K562 (cell line): Measurements from ENCODE around the gene BARX2. TPM values are rescaled to one million over a fixed set of nuclear protein-coding genes. Genes with fewer than 3 reads are reported as not detected.

Experiments used
- ATAC-seq: fragments of 200-7000 bp; cut with Tn5 transposase; 3 replicates; pipeline ENCODE4 v1.9.1; 2020; ENCODE audit warnings: moderate library complexity
- BruUV-seq: library from RNA; stranded (reverse); fragments of 400-500 nt; replicated peaks from 2 replicates; lab custom pipeline; 2021; lab: Mats Ljungman, UMichigan
- CTCF ChIA-PET: fragments of 300-600 bp; formaldehyde crosslinking; extraction: SDS; loops from one replicate; lab custom pipeline; 2021; ENCODE audit warnings: low intra/inter-chr PET ratio; lab: Yijun Ruan, JAX
- POLR2A ChIA-PET: fragments of 300-600, 350-650 bp; sonication (Branson Sonifier 250); formaldehyde crosslinking; extraction: SDS; loops from one replicate; lab custom pipeline; 2021; ENCODE audit warnings: antibody characterized with exemption, inconsistent platforms; lab: Yijun Ruan, JAX
- DNase-seq, 4 experiments: peaks; one replicate each; pipeline versions ENCODE4 v3.0.0 to v3.0.0-alpha.2; 2011 to 2018; ENCODE audit warnings: low spot score in 3 of 4, mixed read lengths in 3 of 4; ENCODE audit errors: extremely low read depth in 1 of 4
- FAIRE-seq: peaks from 2 replicates; lab custom pipeline; 2011; peaks lifted over from hg19 to GRCh38; lab: Jason Lieb, UNC
- H2AFZ ChIP-seq: 2 replicates; pipeline ENCODE4 v1.6.0; 2011; ENCODE audit warnings: low read depth, low read length, control low read depth, inconsistent platforms
- H3K27ac ChIP-seq: fragments of 200-600 bp; 3 replicates; pipeline ENCODE4 v1.8.0; 2011; ENCODE audit warnings: low read depth, mild to moderate bottlenecking, control low read depth, inconsistent platforms, low read length, moderate library complexity, mixed read lengths; ENCODE audit errors: extremely low read depth
- H3K27me3 ChIP-seq, 2 experiments: fragments of 300-600 bp in 1 of 2; 2 replicates in 1 of 2; 3 replicates in 1 of 2; pipeline versions ENCODE4 v1.6.0 to v1.8.0; 2011; ENCODE audit warnings: inconsistent platforms in 2 of 2, low read length in 2 of 2, mild to moderate bottlenecking in 1 of 2, mixed read lengths in 1 of 2, moderate library complexity in 1 of 2; ENCODE audit not compliant: control insufficient read depth in 2 of 2, insufficient read depth in 2 of 2
- H3K36me3 ChIP-seq: fragments of 300-600 bp; 3 replicates; pipeline ENCODE4 v1.8.0; 2011; ENCODE audit warnings: mild to moderate bottlenecking, low read length, inconsistent platforms; ENCODE audit not compliant: control insufficient read depth, insufficient read depth
- H3K4me1 ChIP-seq, 2 experiments: fragments of 200-600 bp in 1 of 2; replicated peaks in 1 of 2; 2 replicates in 1 of 2; 3 replicates in 1 of 2; pipeline versions ENCODE4 v1.5.1 to v1.8.0; 2011; ENCODE audit warnings: inconsistent platforms in 2 of 2, low read length in 2 of 2, mild to moderate bottlenecking in 1 of 2, mixed read lengths in 1 of 2, moderate library complexity in 1 of 2; ENCODE audit not compliant: control insufficient read depth in 2 of 2, insufficient read depth in 2 of 2
- H3K4me2 ChIP-seq: 2 replicates; pipeline ENCODE4 v1.6.1; 2011; ENCODE audit warnings: low read length, control low read depth, inconsistent platforms, mixed read lengths; ENCODE audit not compliant: insufficient read depth
- H3K4me3 ChIP-seq: fragments of 200-600 bp; sonication (generic), shearing (Covaris generic); 2 replicates; pipeline ENCODE4 v1.5.1; 2016; ENCODE audit warnings: control low read depth, inconsistent platforms
- H3K79me2 ChIP-seq: fragments of 200-600 bp; 3 replicates; pipeline ENCODE4 v1.8.0; 2011; ENCODE audit warnings: low read length, inconsistent platforms; ENCODE audit not compliant: control insufficient read depth, insufficient read depth
- H3K9ac ChIP-seq, 2 experiments: 2 replicates each; pipeline versions ENCODE4 v1.6.0 to v1.6.1; 2011; ENCODE audit warnings: low read depth in 2 of 2, low read length in 2 of 2, control low read depth in 1 of 2, inconsistent platforms in 1 of 2, mild to moderate bottlenecking in 1 of 2, mixed read lengths in 1 of 2; ENCODE audit not compliant: insufficient read depth in 1 of 2
- H3K9me1 ChIP-seq: one replicate; pipeline ENCODE4 v1.6.0; 2011; ENCODE audit warnings: inconsistent platforms, mild to moderate bottlenecking, low read length, moderate library complexity; ENCODE audit not compliant: control insufficient read depth, insufficient read depth
- H3K9me3 ChIP-seq: replicated peaks from 2 replicates; pipeline ENCODE4 v1.5.1; 2011; ENCODE audit warnings: low read depth, low read length, inconsistent platforms; ENCODE audit not compliant: control insufficient read depth, insufficient read depth
- H4K20me1 ChIP-seq: replicated peaks from 2 replicates; pipeline ENCODE4 v1.6.1; 2011; ENCODE audit warnings: low read length, inconsistent platforms, mixed read lengths; ENCODE audit not compliant: control insufficient read depth, insufficient read depth
- CBX5 ChIP-seq: IDR thresholded peaks from 2 replicates; pipeline ENCODE4 v1.6.1; 2014; ENCODE audit warnings: low read depth, borderline replicate concordance
- CHD2 ChIP-seq: IDR thresholded peaks from 2 replicates; pipeline ENCODE4 v1.6.1; 2011; ENCODE audit warnings: low read depth, low read length
- CTCFL ChIP-seq: IDR thresholded peaks from 2 replicates; pipeline ENCODE4 v1.6.1; 2011; ENCODE audit warnings: borderline replicate concordance, low read depth, mild to moderate bottlenecking, moderate library complexity, low read length; ENCODE audit not compliant: insufficient read depth, poor library complexity, severe bottlenecking
- DNMT1 ChIP-seq: fragments of 450-650 bp; IDR thresholded peaks from 2 replicates; pipeline ENCODE4 v1.6.1; 2016; ENCODE audit warnings: antibody characterized with exemption, mild to moderate bottlenecking
- E2F5 ChIP-seq: sonication (generic); formaldehyde crosslinking; IDR thresholded peaks from 2 replicates; pipeline ENCODE4 v1.8.0; 2022; ENCODE audit warnings: mild to moderate bottlenecking, missing genetic modification reagents
- EP300 ChIP-seq: IDR thresholded peaks from 2 replicates; pipeline ENCODE4 v1.6.1; 2012; ENCODE audit warnings: low read length, improper control_type of control experiment
- KDM5B ChIP-seq: fragments of 200-600 bp; sonication (generic); IDR thresholded peaks from 2 replicates; pipeline ENCODE4 v1.6.1; 2012; ENCODE audit warnings: low read depth, mild to moderate bottlenecking, moderate library complexity, low read length, control low read depth, inconsistent platforms; ENCODE audit not compliant: insufficient replicate concordance
- KHSRP ChIP-seq: fragments of 450-650 bp; IDR thresholded peaks from 2 replicates; pipeline ENCODE4 v1.6.1; 2017
- NBN ChIP-seq: fragments of 450-650 bp; IDR thresholded peaks from 2 replicates; pipeline ENCODE4 v1.6.1; 2016; ENCODE audit warnings: low read depth, mild to moderate bottlenecking
- RBM25 ChIP-seq: fragments of 200-400 bp; formaldehyde crosslinking; IDR thresholded peaks from 2 replicates; pipeline ENCODE4 v1.6.1; 2018; ENCODE audit warnings: low read length, low read depth, moderate library complexity; ENCODE audit not compliant: severe bottlenecking
- ZKSCAN3 ChIP-seq: fragments of 250-450 bp; sonication (Bioruptor Pico); IDR thresholded peaks from 2 replicates; pipeline ENCODE4 v1.4.0; 2020
- ZNF695 ChIP-seq: fragments of 450-650 bp; formaldehyde crosslinking; IDR thresholded peaks from 2 replicates; pipeline ENCODE4 v1.4.0; 2020; ENCODE audit warnings: mild to moderate bottlenecking, moderate library complexity
- ZNF79 ChIP-seq: fragments of 250-450 bp; sonication (Bioruptor Pico); IDR thresholded peaks from 2 replicates; pipeline ENCODE4 v1.4.0; 2020; ENCODE audit warnings: low read depth, mild to moderate bottlenecking, moderate library complexity
- WGBS: fragments of 100-300 bp; shearing (Covaris generic); methylation state at CpG from one replicate; pipeline ENCODE4 v1.1.6; 2016; ENCODE audit warnings: low coverage, mixed read lengths; ENCODE audit not compliant: insufficient coverage; ENCODE audit errors: missing lambda C conversion rate; 5-methylcytosine and 5-hydroxymethylcytosine counted together
- in situ Hi-C: fragments of 300-500 bp; cut with MboI; formaldehyde crosslinking; loops from 4 replicates; pipeline ENCODE4 v1.15.0; 2018; ENCODE audit warnings: inconsistent platforms, mixed read lengths
- intact Hi-C: fragments of 100-400 bp; cut with micrococcal nuclease; formaldehyde crosslinking; loops from 2 replicates; pipeline ENCODE4 v1.14.2; 2022
- polyA plus RNA-seq, 8 experiments: library from polyadenylated mRNA; depleted of rRNA in 4 of 8; stranded (reverse) in 5 of 8; unstranded in 3 of 8; fragments of >200 nt; fragmentation: Nextera tagmentation in 2 of 8; fragmentation: Illumina TruSeq in 1 of 8; extraction: Ambion mirVana in 2 of 8; extraction: Trizol in 1 of 8; gene quantifications; 2 replicates each; pipeline versions ENCODE4 v1.2.1 to v1.2.3, GENCODE V29; 2011 to 2014; ENCODE audit warnings: inconsistent platforms in 1 of 8, missing spikeins in 1 of 8
- total RNA-seq, 7 experiments: library from RNA; depleted of rRNA in 6 of 7; stranded (reverse); fragments of >200 nt in 6 of 7; fragmentation: Illumina TruSeq in 2 of 7; extraction: Trizol in 2 of 7; gene quantifications; 2 replicates each; pipeline versions ENCODE4 v1.2.1 to v1.2.3, GENCODE V29; 2011 to 2021; ENCODE audit warnings: low replicate concordance in 1 of 7
- TF ChIP-seq, protein P1 (sequence below): fragments of 450-650 bp; IDR thresholded peaks from 2 replicates; pipeline ENCODE4 v1.6.1; 2016; ENCODE audit warnings: mild to moderate bottlenecking
- TF ChIP-seq, protein P2 (sequence below), 3 experiments: fragments of 200-800 bp in 1 of 3; sonication (Bioruptor generic) in 1 of 3; sonication (generic) in 1 of 3; formaldehyde crosslinking in 1 of 3; IDR thresholded peaks; 2 replicates each; pipeline versions ENCODE4 v1.6.1 to v1.8.0; 2016 to 2022; ENCODE audit warnings: mild to moderate bottlenecking in 2 of 3, missing compliant biosample characterization in 2 of 3, missing genetic modification characterization in 2 of 3, missing genetic modification reagents in 1 of 3

Gene BARX2
- total and polyA plus RNA-seq, 9 of the 15 experiments (the other 6 are each of a cell fraction or from before 2014, with no cell fraction given): not detected

DNA sequence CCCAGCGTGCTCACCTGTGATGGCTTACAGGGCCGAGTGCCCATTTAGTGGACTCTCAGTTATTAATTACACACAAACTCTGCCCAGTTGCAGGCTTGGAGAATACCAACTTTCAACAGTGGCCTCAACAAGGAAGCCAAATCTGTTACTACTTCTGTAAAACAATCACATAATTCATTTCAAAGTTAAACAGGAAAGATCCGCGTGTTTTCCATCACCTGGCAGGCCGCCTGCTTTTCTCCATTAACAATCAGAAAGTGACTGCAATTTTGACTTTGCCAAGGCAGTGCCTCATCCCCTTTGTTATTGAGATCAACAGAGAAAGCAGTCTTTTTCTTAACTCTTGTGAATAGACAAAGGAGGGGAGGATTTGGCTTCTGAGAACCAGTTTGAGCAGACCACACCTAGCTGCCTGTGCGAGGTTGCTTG lies 77.7 kb downstream of the BARX2 start:
- in situ Hi-C loops: no loop called here
- no peaks in the 10 kb centered on the region for H3K4me1 ChIP-seq
- intact Hi-C loops: no loop called here
- H4K20me1 ChIP-seq: no peaks in the 10 kb centered on the region; the same call in 1 of the 2 replicates
- H3K4me3 ChIP-seq: no peak overlapping the region
- no TSS peak for BruUV-seq
- ATAC-seq (no peak), DNase-seq (no peak), FAIRE-seq (no peak)
- H3K4me2 ChIP-seq: no peak overlapping the region
- ChIA-PET CTCF (no interaction called here), POLR2A (no interaction called here)
- no peak overlapping the region for H3K27ac ChIP-seq
- H3K9me3 ChIP-seq: no peaks in the 10 kb centered on the region
- no peak overlapping the region for H3K9ac ChIP-seq
- no peak overlapping the region for H2AFZ ChIP-seq
- H3K27me3 ChIP-seq: peaks cover 0 to 9% of the 10 kb centered on the region in 2 experiments; a peak in 1 of 5 replicates
- H3K9me1 ChIP-seq: no peaks in the 10 kb centered on the region
- 0% methylated on average over 6 of the region's 6 CpGs for WGBS
- H3K79me2 ChIP-seq: no peaks in the 10 kb centered on the region
- H3K36me3 ChIP-seq: no peaks in the 10 kb centered on the region
- TF ChIP-seq ZNF695 (no peak), EP300 (no peak), CTCFL (no peak), E2F5 (no peak), DNMT1 (no peak), ZKSCAN3 (CRISPR knock-in tag) (no peak), ZNF79 (no peak), RBM25 (no peak), KDM5B (no peak), CHD2 (no peak), CBX5 (no peak), NBN (no peak), KHSRP (no peak)
- TF ChIP-seq, protein P1, sequence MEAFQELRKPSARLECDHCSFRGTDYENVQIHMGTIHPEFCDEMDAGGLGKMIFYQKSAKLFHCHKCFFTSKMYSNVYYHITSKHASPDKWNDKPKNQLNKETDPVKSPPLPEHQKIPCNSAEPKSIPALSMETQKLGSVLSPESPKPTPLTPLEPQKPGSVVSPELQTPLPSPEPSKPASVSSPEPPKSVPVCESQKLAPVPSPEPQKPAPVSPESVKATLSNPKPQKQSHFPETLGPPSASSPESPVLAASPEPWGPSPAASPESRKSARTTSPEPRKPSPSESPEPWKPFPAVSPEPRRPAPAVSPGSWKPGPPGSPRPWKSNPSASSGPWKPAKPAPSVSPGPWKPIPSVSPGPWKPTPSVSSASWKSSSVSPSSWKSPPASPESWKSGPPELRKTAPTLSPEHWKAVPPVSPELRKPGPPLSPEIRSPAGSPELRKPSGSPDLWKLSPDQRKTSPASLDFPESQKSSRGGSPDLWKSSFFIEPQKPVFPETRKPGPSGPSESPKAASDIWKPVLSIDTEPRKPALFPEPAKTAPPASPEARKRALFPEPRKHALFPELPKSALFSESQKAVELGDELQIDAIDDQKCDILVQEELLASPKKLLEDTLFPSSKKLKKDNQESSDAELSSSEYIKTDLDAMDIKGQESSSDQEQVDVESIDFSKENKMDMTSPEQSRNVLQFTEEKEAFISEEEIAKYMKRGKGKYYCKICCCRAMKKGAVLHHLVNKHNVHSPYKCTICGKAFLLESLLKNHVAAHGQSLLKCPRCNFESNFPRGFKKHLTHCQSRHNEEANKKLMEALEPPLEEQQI: no peak
- TF ChIP-seq, protein P2, sequence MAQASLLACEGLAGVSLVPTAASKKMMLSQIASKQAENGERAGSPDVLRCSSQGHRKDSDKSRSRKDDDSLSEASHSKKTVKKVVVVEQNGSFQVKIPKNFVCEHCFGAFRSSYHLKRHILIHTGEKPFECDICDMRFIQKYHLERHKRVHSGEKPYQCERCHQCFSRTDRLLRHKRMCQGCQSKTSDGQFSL (CRISPR knock-in tag; IDR thresholded peaks at IDR 0.05): no peak
- TF ChIP-seq, protein P2 (tag; IDR thresholded peaks at IDR 0.05): no peak
